HFF-Myc (cell line): ENCODE results near the gene PCDHA2.
"Not testable (repeated sequence)": the region's sequence is repeated elsewhere in the genome, so short reads cannot be mapped to it uniquely, and the experiment has no call there.

Experiments used
- DNase-seq: peaks from one replicate; pipeline ENCODE4 v3.0.0-alpha.2; 2011; ENCODE audit warnings: low read depth; ENCODE audit errors: extremely low read depth
- H3K4me3 ChIP-seq: replicated peaks from 2 replicates; pipeline ENCODE4 v1.5.1; 2011; ENCODE audit warnings: low read depth, mild to moderate bottlenecking, control low read depth, low read length
- CTCF ChIP-seq: IDR thresholded peaks from 2 replicates; pipeline ENCODE4 v1.5.1; 2012; ENCODE audit warnings: mild to moderate bottlenecking, low read depth, low read length, control low read depth; ENCODE audit errors: missing control alignments

The PCDHA2 gene

GRCh38 chr5:140827704-140828361 lies 33.2 kb downstream of the PCDHA2 start, which contains the start of gene PCDHA6:
Gene PCDHA6, plus strand, starts transcription at chr5:140827960. Its CDS starts 132 bp downstream, at chr5:140828092.
- no peak for TF ChIP-seq CTCF
- no peak for DNase-seq
- no peak within 1 kb of the TSS for H3K4me3 ChIP-seq

DNA sequence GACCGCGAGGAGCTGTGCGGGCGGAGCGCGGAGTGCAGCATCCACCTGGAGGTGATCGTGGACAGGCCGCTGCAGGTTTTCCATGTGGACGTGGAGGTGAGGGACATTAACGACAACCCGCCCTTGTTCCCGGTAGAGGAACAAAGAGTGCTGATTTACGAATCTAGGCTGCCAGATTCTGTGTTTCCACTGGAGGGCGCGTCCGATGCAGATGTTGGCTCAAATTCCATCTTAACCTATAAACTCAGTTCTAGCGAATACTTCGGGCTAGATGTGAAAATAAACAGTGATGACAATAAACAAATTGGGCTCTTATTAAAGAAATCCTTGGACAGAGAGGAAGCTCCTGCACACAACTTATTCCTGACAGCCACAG lies 33.7 kb downstream of the PCDHA2 start:
- no peak for TF ChIP-seq CTCF
- no peak for DNase-seq
- no peak overlapping the region for H3K4me3 ChIP-seq

GRCh38 chr5:140829511-140830501 lies 35.2 kb downstream of the PCDHA2 start:
- DNase-seq, H3K4me3 ChIP-seq: not testable (repeated sequence)

DNA sequence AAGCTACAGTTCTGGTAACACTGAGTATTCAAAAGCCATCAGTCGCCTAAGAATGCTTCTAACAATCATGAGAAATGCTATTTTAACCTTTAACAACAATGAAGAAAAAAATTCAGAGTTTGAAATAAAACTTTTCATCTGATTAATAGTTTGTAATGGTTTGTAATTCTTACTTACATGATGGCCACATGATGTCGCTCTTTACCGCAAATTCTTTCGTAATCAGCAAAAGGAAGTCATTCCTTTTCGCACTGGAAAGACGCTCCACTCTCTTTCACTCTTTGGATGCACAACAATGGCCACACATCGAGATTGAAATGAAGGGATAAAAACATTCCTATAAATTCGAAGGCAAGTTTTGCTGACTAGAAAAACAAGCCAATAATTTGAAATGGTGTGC lies 39.3 kb downstream of the PCDHA2 start, which contains the start of gene PCDHA7:
TSS of gene PCDHA7 (plus strand) at position 277 of the 400 bp plus-strand sequence. CDS start at position 392, 115 bp downstream.
- TF ChIP-seq CTCF, result no peak
- DNase-seq, result no peak
- H3K4me3 ChIP-seq, result no peak within 1 kb of the TSS

DNA sequence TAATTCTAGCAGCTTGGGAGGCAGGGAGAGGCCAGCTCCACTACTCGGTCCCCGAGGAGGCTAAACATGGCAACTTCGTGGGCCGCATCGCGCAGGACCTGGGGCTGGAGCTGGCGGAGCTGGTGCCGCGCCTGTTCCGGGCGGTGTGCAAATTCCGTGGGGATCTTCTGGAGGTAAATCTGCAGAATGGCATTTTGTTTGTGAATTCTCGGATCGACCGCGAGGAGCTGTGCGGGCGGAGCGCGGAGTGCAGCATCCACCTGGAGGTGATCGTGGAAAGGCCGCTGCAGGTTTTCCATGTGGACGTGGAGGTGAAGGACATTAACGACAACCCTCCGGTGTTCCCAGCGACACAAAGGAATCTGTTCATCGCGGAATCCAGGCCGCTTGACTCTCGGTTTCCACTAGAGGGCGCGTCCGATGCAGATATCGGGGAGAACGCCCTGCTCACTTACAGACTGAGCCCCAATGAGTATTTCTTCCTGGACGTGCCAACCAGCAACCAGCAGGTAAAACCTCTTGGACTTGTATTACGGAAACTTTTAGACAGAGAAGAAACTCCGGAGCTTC lies 39.9 kb downstream of the PCDHA2 start:
- not testable (repeated sequence) for DNase-seq, H3K4me3 ChIP-seq

- TF ChIP-seq CTCF, result no peak
- no peak for DNase-seq
- no peak overlapping the region for H3K4me3 ChIP-seq
These were observed 41.2 kb downstream of the PCDHA2 start for GRCh38 chr5:140835622-140836510.
